K562 (cell line): ENCODE measurements around the gene ATP6V0D1. TPM values are rescaled to one million over a fixed set of nuclear protein-coding genes. Genes with fewer than 3 reads are reported as not detected.

Experiments used
- CTBP1 ChIP-seq: fragments of 450-650 bp; IDR thresholded peaks from 2 replicates; pipeline ENCODE4 v1.6.1; 2016; ENCODE audit warnings: borderline replicate concordance
- HNRNPL ChIP-seq: fragments of 200-400 bp; formaldehyde crosslinking; IDR thresholded peaks from 2 replicates; pipeline ENCODE4 v1.6.1; 2017; ENCODE audit warnings: low read depth, mild to moderate bottlenecking, low read length
- L3MBTL2 ChIP-seq: fragments of 450-650 bp; IDR thresholded peaks from 2 replicates; pipeline ENCODE4 v1.6.1; 2016; ENCODE audit warnings: mild to moderate bottlenecking, moderate library complexity
- NRF1 ChIP-seq, 2 experiments: fragments of 450-650 bp; IDR thresholded peaks in 1 of 2; conservative IDR thresholded peaks in 1 of 2; 2 replicates each; pipeline ENCODE4 v1.6.1; 2014; ENCODE audit warnings: mild to moderate bottlenecking in 2 of 2
- RAD21 ChIP-seq, 2 experiments: fragments of 250-450 bp in 1 of 2; fragments of 450-650 bp in 1 of 2; sonication (Bioruptor Pico) in 1 of 2; formaldehyde crosslinking in 1 of 2; IDR thresholded peaks in 1 of 2; conservative IDR thresholded peaks in 1 of 2; 2 replicates each; pipeline versions ENCODE4 v1.4.0 to v1.8.0; 2020 to 2022; ENCODE audit warnings: mild to moderate bottlenecking in 2 of 2, moderate library complexity in 1 of 2
- RBM39 ChIP-seq: fragments of 200-400 bp; formaldehyde crosslinking; optimal IDR thresholded peaks from 2 replicates; pipeline ENCODE3; 2018; ENCODE audit warnings: low read depth, low read length
- TCF3 ChIP-seq: sonication (generic); formaldehyde crosslinking; IDR thresholded peaks from 2 replicates; pipeline ENCODE4 v1.4.0; 2020; ENCODE audit warnings: mild to moderate bottlenecking, missing genetic modification reagents
- THRB ChIP-seq: fragments of 450-650 bp; formaldehyde crosslinking; conservative IDR thresholded peaks from 2 replicates; pipeline ENCODE4 v1.4.0; 2022; ENCODE audit warnings: mild to moderate bottlenecking, missing genetic modification characterization
- U2AF2 ChIP-seq: fragments of 200-400 bp; formaldehyde crosslinking; optimal IDR thresholded peaks from 2 replicates; pipeline ENCODE3; 2017; ENCODE audit warnings: low read depth, mild to moderate bottlenecking, low read length
- ZBTB7A ChIP-seq: IDR thresholded peaks from 2 replicates; pipeline ENCODE4 v1.6.1; 2011; ENCODE audit warnings: low read depth, mild to moderate bottlenecking, low read length, moderate library complexity, borderline replicate concordance; ENCODE audit not compliant: control insufficient read depth
- ZFX ChIP-seq: sonication (generic); formaldehyde crosslinking; IDR thresholded peaks from 2 replicates; pipeline ENCODE4 v1.8.0; 2022; ENCODE audit warnings: mild to moderate bottlenecking, missing genetic modification reagents, moderate library complexity
- ZNF740 ChIP-seq, 3 experiments: fragments of 200-800 bp in 1 of 3; sonication (Bioruptor generic) in 1 of 3; sonication (generic) in 1 of 3; formaldehyde crosslinking in 1 of 3; IDR thresholded peaks; 2 replicates each; pipeline versions ENCODE4 v1.6.1 to v1.8.0; 2016 to 2022; ENCODE audit warnings: mild to moderate bottlenecking in 2 of 3, missing compliant biosample characterization in 2 of 3, missing genetic modification characterization in 2 of 3, missing genetic modification reagents in 1 of 3
- polyA plus RNA-seq, 8 experiments: library from polyadenylated mRNA; depleted of rRNA in 4 of 8; stranded (reverse) in 5 of 8; unstranded in 3 of 8; fragments of >200 nt; fragmentation: Nextera tagmentation in 2 of 8; fragmentation: Illumina TruSeq in 1 of 8; extraction: Ambion mirVana in 2 of 8; extraction: Trizol in 1 of 8; gene quantifications; 2 replicates each; pipeline versions ENCODE4 v1.2.1 to v1.2.3, GENCODE V29; 2011 to 2014; ENCODE audit warnings: inconsistent platforms in 1 of 8, missing spikeins in 1 of 8
- total RNA-seq, 7 experiments: library from RNA; depleted of rRNA in 6 of 7; stranded (reverse); fragments of >200 nt in 6 of 7; fragmentation: Illumina TruSeq in 2 of 7; extraction: Trizol in 2 of 7; gene quantifications; 2 replicates each; pipeline versions ENCODE4 v1.2.1 to v1.2.3, GENCODE V29; 2011 to 2021; ENCODE audit warnings: low replicate concordance in 1 of 7
- TF ChIP-seq, protein P1 (sequence below): fragments of 200-800 bp; sonication (Bioruptor generic); IDR thresholded peaks from 2 replicates; pipeline ENCODE4 v1.6.1; 2017; ENCODE audit warnings: missing genetic modification characterization, missing compliant biosample characterization
- TF ChIP-seq, protein P2 (sequence below): fragments of 250-450 bp; sonication (Bioruptor Pico); IDR thresholded peaks from 2 replicates; pipeline ENCODE4 v1.5.0; 2022; ENCODE audit warnings: mild to moderate bottlenecking
- TF ChIP-seq, protein P3 (sequence below), 2 experiments: IDR thresholded peaks; 2 replicates each; pipeline ENCODE4 v1.6.1; 2011; ENCODE audit warnings: borderline replicate concordance in 1 of 2, control low read depth in 1 of 2, low read depth in 1 of 2, low read length in 1 of 2, mild to moderate bottlenecking in 1 of 2, mixed read lengths in 1 of 2, moderate library complexity in 1 of 2; ENCODE audit not compliant: insufficient read depth in 1 of 2, insufficient read length in 1 of 2, poor library complexity in 1 of 2, severe bottlenecking in 1 of 2; ENCODE audit errors: extremely low read depth in 1 of 2
- TF ChIP-seq, protein P4 (sequence below), 2 experiments: fragments of 250-450 bp in 1 of 2; fragments of 450-650 bp in 1 of 2; sonication (Bioruptor Pico) in 1 of 2; IDR thresholded peaks; 2 replicates each; pipeline versions ENCODE4 v1.6.1 to v1.8.0; 2016 to 2021; ENCODE audit warnings: mild to moderate bottlenecking in 2 of 2, moderate library complexity in 2 of 2, missing compliant biosample characterization in 1 of 2, missing genetic modification characterization in 1 of 2

ATP6V0D1 gene
- total and polyA plus RNA-seq, 9 of the 15 experiments (the other 6 are each of a cell fraction or from before 2014, with no cell fraction given): 23.2 to 69.7 (median 45.6) TPM

DNA sequence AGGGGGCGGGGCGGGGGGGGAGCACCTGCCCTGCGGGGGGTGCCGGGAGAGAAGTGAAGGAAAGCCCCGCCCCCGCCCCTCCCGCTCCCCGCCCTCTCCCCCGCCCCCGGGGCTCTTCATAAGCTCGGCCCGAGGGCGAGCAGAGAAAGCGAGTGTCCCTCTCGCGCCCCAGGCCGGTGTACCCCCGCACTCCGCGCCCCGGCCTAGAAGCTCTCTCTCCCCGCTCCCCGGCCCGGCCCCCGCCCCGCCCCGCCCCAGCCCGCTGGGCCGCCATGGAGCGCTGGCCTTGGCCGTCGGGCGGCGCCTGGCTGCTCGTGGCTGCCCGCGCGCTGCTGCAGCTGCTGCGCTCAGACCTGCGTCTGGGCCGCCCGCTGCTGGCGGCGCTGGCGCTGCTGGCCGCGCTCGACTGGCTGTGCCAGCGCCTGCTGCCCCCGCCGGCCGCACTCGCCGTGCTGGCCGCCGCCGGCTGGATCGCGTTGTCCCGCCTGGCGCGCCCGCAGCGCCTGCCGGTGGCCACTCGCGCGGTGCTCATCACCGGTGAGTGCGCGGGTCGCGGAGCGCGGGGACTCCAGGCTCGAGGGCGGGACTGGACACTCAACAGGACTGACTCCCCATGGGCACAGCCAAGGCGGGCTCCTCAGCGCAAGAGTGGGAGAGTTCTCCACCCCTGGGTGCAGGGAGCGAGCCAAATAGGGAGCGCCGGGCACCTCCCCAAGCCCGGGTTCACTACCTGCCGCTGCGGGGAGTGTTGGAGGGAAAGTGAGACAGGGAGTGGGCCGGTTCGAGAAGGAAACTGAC, 49.8 kb downstream of the ATP6V0D1 start, which contains the start of gene HSD11B2 (continued):
- TF ChIP-seq, protein P1, sequence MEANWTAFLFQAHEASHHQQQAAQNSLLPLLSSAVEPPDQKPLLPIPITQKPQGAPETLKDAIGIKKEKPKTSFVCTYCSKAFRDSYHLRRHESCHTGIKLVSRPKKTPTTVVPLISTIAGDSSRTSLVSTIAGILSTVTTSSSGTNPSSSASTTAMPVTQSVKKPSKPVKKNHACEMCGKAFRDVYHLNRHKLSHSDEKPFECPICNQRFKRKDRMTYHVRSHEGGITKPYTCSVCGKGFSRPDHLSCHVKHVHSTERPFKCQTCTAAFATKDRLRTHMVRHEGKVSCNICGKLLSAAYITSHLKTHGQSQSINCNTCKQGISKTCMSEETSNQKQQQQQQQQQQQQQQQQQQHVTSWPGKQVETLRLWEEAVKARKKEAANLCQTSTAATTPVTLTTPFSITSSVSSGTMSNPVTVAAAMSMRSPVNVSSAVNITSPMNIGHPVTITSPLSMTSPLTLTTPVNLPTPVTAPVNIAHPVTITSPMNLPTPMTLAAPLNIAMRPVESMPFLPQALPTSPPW (CRISPR knock-in tag): peak; percentile 89
- peak; percentile 23; the same call in 1 of the 2 replicates for TF ChIP-seq ZFX (CRISPR knock-in tag)
- TF ChIP-seq RAD21 (CRISPR knock-in tag; conservative IDR thresholded peaks at IDR 0.05 in 1 of 2, IDR thresholded peaks at IDR 0.05 in 1 of 2): peak in 1 of 2 experiments; percentile 5; a peak in 1 of 4 replicates
- peak; percentile 42; the same call in 1 of the 2 replicates for TF ChIP-seq CTBP1
- no peak for TF ChIP-seq TCF3
- TF ChIP-seq RBM39: no peak
- 0 out of 2 replicates have a peak, but pooled peaks have one; percentile 41 for TF ChIP-seq ZBTB7A
- TF ChIP-seq U2AF2: no peak
- TF ChIP-seq ZNF740 (CRISPR knock-in tag; IDR thresholded peaks at IDR 0.05): no peak
- 0 out of 4 replicates have a peak, but pooled peaks of 1 of the 2 experiments have one; percentile 5 for TF ChIP-seq ZNF740 (tag; IDR thresholded peaks at IDR 0.05)
- no peak for TF ChIP-seq THRB (CRISPR knock-in tag)
- peak; percentile 41 for TF ChIP-seq L3MBTL2
- TF ChIP-seq, protein P2, sequence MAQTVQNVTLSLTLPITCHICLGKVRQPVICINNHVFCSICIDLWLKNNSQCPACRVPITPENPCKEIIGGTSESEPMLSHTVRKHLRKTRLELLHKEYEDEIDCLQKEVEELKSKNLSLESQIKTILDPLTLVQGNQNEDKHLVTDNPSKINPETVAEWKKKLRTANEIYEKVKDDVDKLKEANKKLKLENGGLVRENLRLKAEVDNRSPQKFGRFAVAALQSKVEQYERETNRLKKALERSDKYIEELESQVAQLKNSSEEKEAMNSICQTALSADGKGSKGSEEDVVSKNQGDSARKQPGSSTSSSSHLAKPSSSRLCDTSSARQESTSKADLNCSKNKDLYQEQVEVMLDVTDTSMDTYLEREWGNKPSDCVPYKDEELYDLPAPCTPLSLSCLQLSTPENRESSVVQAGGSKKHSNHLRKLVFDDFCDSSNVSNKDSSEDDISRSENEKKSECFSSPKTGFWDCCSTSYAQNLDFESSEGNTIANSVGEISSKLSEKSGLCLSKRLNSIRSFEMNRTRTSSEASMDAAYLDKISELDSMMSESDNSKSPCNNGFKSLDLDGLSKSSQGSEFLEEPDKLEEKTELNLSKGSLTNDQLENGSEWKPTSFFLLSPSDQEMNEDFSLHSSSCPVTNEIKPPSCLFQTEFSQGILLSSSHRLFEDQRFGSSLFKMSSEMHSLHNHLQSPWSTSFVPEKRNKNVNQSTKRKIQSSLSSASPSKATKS: no peak
- TF ChIP-seq, protein P3, sequence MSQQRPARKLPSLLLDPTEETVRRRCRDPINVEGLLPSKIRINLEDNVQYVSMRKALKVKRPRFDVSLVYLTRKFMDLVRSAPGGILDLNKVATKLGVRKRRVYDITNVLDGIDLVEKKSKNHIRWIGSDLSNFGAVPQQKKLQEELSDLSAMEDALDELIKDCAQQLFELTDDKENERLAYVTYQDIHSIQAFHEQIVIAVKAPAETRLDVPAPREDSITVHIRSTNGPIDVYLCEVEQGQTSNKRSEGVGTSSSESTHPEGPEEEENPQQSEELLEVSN (IDR thresholded peaks at IDR 0.05; ENCODE audit: borderline replicate concordance in 1 of 2, extremely low read depth in 1 of 2, insufficient read depth in 1 of 2, insufficient read length in 1 of 2, low read depth in 1 of 2, low read length in 1 of 2, poor library complexity in 1 of 2, severe bottlenecking in 1 of 2): peak in 1 of 2 experiments; percentile 76
- TF ChIP-seq, protein P4, sequence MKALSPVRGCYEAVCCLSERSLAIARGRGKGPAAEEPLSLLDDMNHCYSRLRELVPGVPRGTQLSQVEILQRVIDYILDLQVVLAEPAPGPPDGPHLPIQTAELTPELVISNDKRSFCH (CRISPR knock-in tag; IDR thresholded peaks at IDR 0.05): no peak
- TF ChIP-seq, protein P4 (tag; IDR thresholded peaks at IDR 0.05): 0 out of 2 replicates have a peak, but pooled peaks have one; percentile 54
- TF ChIP-seq HNRNPL: no peak
- TF ChIP-seq NRF1 (conservative IDR thresholded peaks at IDR 0.05 in 1 of 2, IDR thresholded peaks at IDR 0.05 in 1 of 2): peak in 1 of 2 experiments; percentile 53; a peak in 2 of 4 replicates
